ENCODE measurements around the gene NFIX. TPM values are rescaled to one million over a fixed set of nuclear protein-coding genes. Genes with fewer than 3 reads are reported as not detected.

NFIX gene
- total and polyA plus RNA-seq, 2 of the 13 experiments (the other 11 are each of a cell fraction or from before 2014, with no cell fraction given), result 3.4 to 5.4 TPM

- TF ChIP-seq ZBED4 (CRISPR knock-in tag; IDR thresholded peaks at IDR 0.05; ENCODE audit: borderline replicate concordance) (no peak; the same call in 1 of the 2 replicates), ZSCAN31 (CRISPR knock-in tag; IDR thresholded peaks at IDR 0.05; ENCODE audit: low read depth) (no peak), MAFK (conservative IDR thresholded peaks at IDR 0.05 in 1 of 2, IDR thresholded peaks at IDR 0.05 in 1 of 2; ENCODE audit: low read length in 2 of 2) (no peak), ZNF780A (CRISPR knock-in tag; IDR thresholded peaks at IDR 0.05) (no peak), NCOA5 (CRISPR knock-in tag; IDR thresholded peaks at IDR 0.05) (no peak), ZNF101 (CRISPR knock-in tag; IDR thresholded peaks at IDR 0.05; ENCODE audit: borderline replicate concordance, low read depth) (no peak), TOE1 (CRISPR knock-in tag; IDR thresholded peaks at IDR 0.05) (no peak; the same call in 1 of the 2 replicates), ZNF251 (CRISPR knock-in tag; IDR thresholded peaks at IDR 0.05) (no peak), ZNF205 (CRISPR knock-in tag; IDR thresholded peaks at IDR 0.05) (no peak), RFX5 (IDR thresholded peaks at IDR 0.05; ENCODE audit: low read depth, low read length) (0 out of 2 replicates have a peak, but pooled peaks have one; percentile 6), ZFP36 (IDR thresholded peaks at IDR 0.05; ENCODE audit: borderline replicate concordance, low read depth, low read length, partially characterized antibody) (no peak), RBM39 (IDR thresholded peaks at IDR 0.05; ENCODE audit: low read depth, low read length, poor library complexity, severe bottlenecking) (no peak), ZNF652 (CRISPR knock-in tag; IDR thresholded peaks at IDR 0.05; ENCODE audit: borderline replicate concordance, low read depth) (no peak), ZNF713 (CRISPR knock-in tag; IDR thresholded peaks at IDR 0.05) (no peak), ZFY (CRISPR knock-in tag; IDR thresholded peaks at IDR 0.05) (no peak; the same call in 1 of the 2 replicates), NCOA1 (CRISPR knock-in tag; IDR thresholded peaks at IDR 0.05) (no peak), ZNF792 (CRISPR knock-in tag; IDR thresholded peaks at IDR 0.05) (no peak), HNRNPK (IDR thresholded peaks at IDR 0.05; ENCODE audit: low read depth, low read length, poor library complexity, severe bottlenecking) (no peak), CBFB (CRISPR knock-in tag; IDR thresholded peaks at IDR 0.05) (peak; percentile 47; the same call in 1 of the 2 replicates), PTBP1 (IDR thresholded peaks at IDR 0.05; ENCODE audit: low read depth, low read length, poor library complexity, severe bottlenecking) (no peak), ZNF530 (CRISPR knock-in tag; IDR thresholded peaks at IDR 0.05; ENCODE audit: low read depth) (no peak), AHR (CRISPR knock-in tag; IDR thresholded peaks at IDR 0.05) (peak; percentile 39; the same call in 1 of the 2 replicates), SOX6 (IDR thresholded peaks at IDR 0.05) (no peak), SOX6 (CRISPR knock-in tag; IDR thresholded peaks at IDR 0.05) (0 out of 2 replicates have a peak, but pooled peaks have one; percentile 9), GATAD2A (CRISPR knock-in tag; IDR thresholded peaks at IDR 0.05) (no peak), POLR2AphosphoS2 (IDR thresholded peaks at IDR 0.05; ENCODE audit: low read depth, low read length) (no peak), ZNF574 (CRISPR knock-in tag; IDR thresholded peaks at IDR 0.05) (peak; percentile 56)
Measured at GRCh38 chr19:12983542-12984142, 11.6 kb upstream of the NFIX start (continued).
